ENCODE data around the gene GFPT2.

Gene GFPT2

GRCh38 chr5:180287868-180288267, 65.3 kb downstream of the GFPT2 start:
- Histone ChIP-seq H3K9me3 (ENCODE audit: control insufficient read depth, low read length) (no peaks in the 10 kb centered on the region), H3K27me3 (replicated peaks; ENCODE audit: control insufficient read depth, insufficient read depth, low read length, poor library complexity, severe bottlenecking) (no peaks in the 10 kb centered on the region), H3K36me3 (ENCODE audit: control insufficient read depth, insufficient read depth, low read length) (peaks cover 9% of the 10 kb centered on the region), H3K4me3 (ENCODE audit: insufficient read depth, low read depth, low read length, poor library complexity, severe bottlenecking) (no peak overlapping the region), H3K4me1 (ENCODE audit: control insufficient read depth, insufficient read depth, low read length, poor library complexity, severe bottlenecking) (peaks cover 10% of the 10 kb centered on the region), H3K27ac (ENCODE audit: insufficient read depth, low read length, poor library complexity, severe bottlenecking) (no peak overlapping the region)
- no peak for DNase-seq

- H3K4me3 ChIP-seq (ENCODE audit: insufficient read depth, low read depth, low read length, poor library complexity, severe bottlenecking), result no peak overlapping the region
- no peak for DNase-seq
- H3K27ac ChIP-seq (ENCODE audit: insufficient read depth, low read length, poor library complexity, severe bottlenecking), result no peak overlapping the region
- H3K27me3 ChIP-seq (replicated peaks; ENCODE audit: control insufficient read depth, insufficient read depth, low read length, poor library complexity, severe bottlenecking), result no peaks in the 10 kb centered on the region
- peaks cover 10% of the 10 kb centered on the region for H3K4me1 ChIP-seq (ENCODE audit: control insufficient read depth, insufficient read depth, low read length, poor library complexity, severe bottlenecking)
- H3K36me3 ChIP-seq (ENCODE audit: control insufficient read depth, insufficient read depth, low read length), result peaks cover 14% of the 10 kb centered on the region
- no peaks in the 10 kb centered on the region for H3K9me3 ChIP-seq (ENCODE audit: control insufficient read depth, low read length)
These were observed 65.7 kb downstream of the GFPT2 start for GRCh38 chr5:180287404-180287803.

- Histone ChIP-seq H3K9me3 (ENCODE audit: control insufficient read depth, low read length) (no peaks in the 10 kb centered on the region), H3K4me3 (ENCODE audit: insufficient read depth, low read depth, low read length, poor library complexity, severe bottlenecking) (no peak overlapping the region), H3K27me3 (replicated peaks; ENCODE audit: control insufficient read depth, insufficient read depth, low read length, poor library complexity, severe bottlenecking) (no peaks in the 10 kb centered on the region), H3K27ac (ENCODE audit: insufficient read depth, low read length, poor library complexity, severe bottlenecking) (no peak overlapping the region), H3K36me3 (ENCODE audit: control insufficient read depth, insufficient read depth, low read length) (peaks cover 42% of the 10 kb centered on the region), H3K4me1 (ENCODE audit: control insufficient read depth, insufficient read depth, low read length, poor library complexity, severe bottlenecking) (no peaks in the 10 kb centered on the region)
- DNase-seq, result no peak
These were observed 69.0 kb downstream of the GFPT2 start for GRCh38 chr5:180284149-180284548.

GRCh38 chr5:180283026-180283615, 70.0 kb downstream of the GFPT2 start:
- peaks cover 45% of the 10 kb centered on the region for H3K36me3 ChIP-seq (ENCODE audit: control insufficient read depth, insufficient read depth, low read length)
- DNase-seq, result no peak
- no peaks in the 10 kb centered on the region for H3K27me3 ChIP-seq (replicated peaks; ENCODE audit: control insufficient read depth, insufficient read depth, low read length, poor library complexity, severe bottlenecking)
- no peak overlapping the region for H3K4me3 ChIP-seq (ENCODE audit: insufficient read depth, low read depth, low read length, poor library complexity, severe bottlenecking)
- no peak overlapping the region for H3K27ac ChIP-seq (ENCODE audit: insufficient read depth, low read length, poor library complexity, severe bottlenecking)
- H3K4me1 ChIP-seq (ENCODE audit: control insufficient read depth, insufficient read depth, low read length, poor library complexity, severe bottlenecking), result no peaks in the 10 kb centered on the region
- no peaks in the 10 kb centered on the region for H3K9me3 ChIP-seq (ENCODE audit: control insufficient read depth, low read length)

- DNase-seq, result no peak
- Histone ChIP-seq H3K4me3 (ENCODE audit: insufficient read depth, low read depth, low read length, poor library complexity, severe bottlenecking) (no peak overlapping the region), H3K36me3 (ENCODE audit: control insufficient read depth, insufficient read depth, low read length) (peaks cover 53% of the 10 kb centered on the region), H3K9me3 (ENCODE audit: control insufficient read depth, low read length) (no peaks in the 10 kb centered on the region), H3K27me3 (replicated peaks; ENCODE audit: control insufficient read depth, insufficient read depth, low read length, poor library complexity, severe bottlenecking) (no peaks in the 10 kb centered on the region), H3K27ac (ENCODE audit: insufficient read depth, low read length, poor library complexity, severe bottlenecking) (no peak overlapping the region), H3K4me1 (ENCODE audit: control insufficient read depth, insufficient read depth, low read length, poor library complexity, severe bottlenecking) (no peaks in the 10 kb centered on the region)
These were observed 70.9 kb downstream of the GFPT2 start for GRCh38 chr5:180282281-180282680.

- no peaks in the 10 kb centered on the region for H3K27me3 ChIP-seq (replicated peaks; ENCODE audit: control insufficient read depth, insufficient read depth, low read length, poor library complexity, severe bottlenecking)
- peaks cover 56% of the 10 kb centered on the region for H3K36me3 ChIP-seq (ENCODE audit: control insufficient read depth, insufficient read depth, low read length)
- DNase-seq, result no peak
- H3K4me3 ChIP-seq (ENCODE audit: insufficient read depth, low read depth, low read length, poor library complexity, severe bottlenecking), result no peak overlapping the region
- no peak overlapping the region for H3K27ac ChIP-seq (ENCODE audit: insufficient read depth, low read length, poor library complexity, severe bottlenecking)
- H3K4me1 ChIP-seq (ENCODE audit: control insufficient read depth, insufficient read depth, low read length, poor library complexity, severe bottlenecking), result no peaks in the 10 kb centered on the region
- H3K9me3 ChIP-seq (ENCODE audit: control insufficient read depth, low read length), result no peaks in the 10 kb centered on the region
These were observed 71.4 kb downstream of the GFPT2 start for GRCh38 chr5:180281706-180282105.

GRCh38 chr5:180274695-180275094, 78.4 kb downstream of the GFPT2 start:
- no peak overlapping the region for H3K4me3 ChIP-seq (ENCODE audit: insufficient read depth, low read depth, low read length, poor library complexity, severe bottlenecking)
- peaks cover 6% of the 10 kb centered on the region for H3K9me3 ChIP-seq (ENCODE audit: control insufficient read depth, low read length)

GRCh38 chr5:180271221-180271620, 81.9 kb downstream of the GFPT2 start:
- Histone ChIP-seq H3K4me1 (ENCODE audit: control insufficient read depth, insufficient read depth, low read length, poor library complexity, severe bottlenecking) (no peaks in the 10 kb centered on the region), H3K27me3 (replicated peaks; ENCODE audit: control insufficient read depth, insufficient read depth, low read length, poor library complexity, severe bottlenecking) (no peaks in the 10 kb centered on the region), H3K4me3 (ENCODE audit: insufficient read depth, low read depth, low read length, poor library complexity, severe bottlenecking) (no peak overlapping the region), H3K9me3 (ENCODE audit: control insufficient read depth, low read length) (peaks cover 10% of the 10 kb centered on the region), H3K27ac (ENCODE audit: insufficient read depth, low read length, poor library complexity, severe bottlenecking) (no peak overlapping the region), H3K36me3 (ENCODE audit: control insufficient read depth, insufficient read depth, low read length) (peaks cover 44% of the 10 kb centered on the region)
- no peak for DNase-seq

More at GRCh38 chr5:180274695-180275094, 78.4 kb downstream of the GFPT2 start:
- H3K27me3 ChIP-seq (replicated peaks; ENCODE audit: control insufficient read depth, insufficient read depth, low read length, poor library complexity, severe bottlenecking), result no peaks in the 10 kb centered on the region
- no peak for DNase-seq
- H3K4me1 ChIP-seq (ENCODE audit: control insufficient read depth, insufficient read depth, low read length, poor library complexity, severe bottlenecking), result no peaks in the 10 kb centered on the region
- H3K36me3 ChIP-seq (ENCODE audit: control insufficient read depth, insufficient read depth, low read length), result peaks cover 44% of the 10 kb centered on the region
- no peak overlapping the region for H3K27ac ChIP-seq (ENCODE audit: insufficient read depth, low read length, poor library complexity, severe bottlenecking)

GRCh38 chr5:180259260-180259611, 93.9 kb downstream of the GFPT2 start:
- Histone ChIP-seq H3K4me1 (ENCODE audit: control insufficient read depth, insufficient read depth, low read length, poor library complexity, severe bottlenecking) (no peaks in the 10 kb centered on the region), H3K36me3 (ENCODE audit: control insufficient read depth, insufficient read depth, low read length) (peaks cover 69% of the 10 kb centered on the region), H3K9me3 (ENCODE audit: control insufficient read depth, low read length) (peaks cover 53% of the 10 kb centered on the region), H3K27ac (ENCODE audit: insufficient read depth, low read length, poor library complexity, severe bottlenecking) (no peak overlapping the region), H3K4me3 (ENCODE audit: insufficient read depth, low read depth, low read length, poor library complexity, severe bottlenecking) (no peak overlapping the region), H3K27me3 (replicated peaks; ENCODE audit: control insufficient read depth, insufficient read depth, low read length, poor library complexity, severe bottlenecking) (no peaks in the 10 kb centered on the region)
- DNase-seq, result no peak

- peaks cover 46% of the 10 kb centered on the region for H3K36me3 ChIP-seq (ENCODE audit: control insufficient read depth, insufficient read depth, low read length)
- H3K4me1 ChIP-seq (ENCODE audit: control insufficient read depth, insufficient read depth, low read length, poor library complexity, severe bottlenecking), result no peaks in the 10 kb centered on the region
- no peaks in the 10 kb centered on the region for H3K27me3 ChIP-seq (replicated peaks; ENCODE audit: control insufficient read depth, insufficient read depth, low read length, poor library complexity, severe bottlenecking)
- DNase-seq, result no peak
- H3K4me3 ChIP-seq (ENCODE audit: insufficient read depth, low read depth, low read length, poor library complexity, severe bottlenecking), result no peak overlapping the region
- H3K27ac ChIP-seq (ENCODE audit: insufficient read depth, low read length, poor library complexity, severe bottlenecking), result no peak overlapping the region
- peaks cover 35% of the 10 kb centered on the region for H3K9me3 ChIP-seq (ENCODE audit: control insufficient read depth, low read length)
These were observed 99.9 kb downstream of the GFPT2 start for GRCh38 chr5:180253036-180253824.
